GM23338 (cell line): ENCODE data around the gene EMILIN3.

Source experiments
- CREB1 ChIP-seq: fragments of 250-450 bp; sonication (Bioruptor Pico); IDR thresholded peaks from 2 replicates; pipeline ENCODE4 v1.5.0; 2020; ENCODE audit warnings: low read depth, mild to moderate bottlenecking, moderate library complexity
- CTCF ChIP-seq, 2 experiments: fragments of 200-600 bp in 1 of 2; sonication (generic) in 1 of 2; conservative IDR thresholded peaks; 2 replicates each; pipeline versions ENCODE4 v1.5.1 to v1.6.1; 2016 to 2017; ENCODE audit warnings: antibody characterized with exemption in 2 of 2, low read depth in 2 of 2, mild to moderate bottlenecking in 2 of 2, moderate library complexity in 1 of 2
- EZH2 ChIP-seq: fragments of 200-600 bp; sonication (generic); IDR thresholded peaks from one replicate; pipeline ENCODE4 v1.8.0; 2017; ENCODE audit warnings: antibody characterized with exemption, mild to moderate bottlenecking, low read depth; ENCODE audit not compliant: unreplicated experiment
- EZH2phosphoT487 ChIP-seq: fragments of 200-600 bp; sonication (generic); IDR thresholded peaks from one replicate; pipeline ENCODE4 v1.8.1; 2018; ENCODE audit warnings: antibody characterized with exemption; ENCODE audit not compliant: unreplicated experiment
- JUNB ChIP-seq: IDR thresholded peaks from one replicate; pipeline ENCODE4 v1.6.1; 2016; ENCODE audit warnings: antibody characterized with exemption; ENCODE audit not compliant: unreplicated experiment
- NANOG ChIP-seq: IDR thresholded peaks from 2 replicates; pipeline ENCODE4 v1.6.1; 2016; ENCODE audit warnings: antibody characterized with exemption, borderline replicate concordance
- POLR2AphosphoS5 ChIP-seq: IDR thresholded peaks from 2 replicates; pipeline ENCODE4 v1.6.1; 2016; ENCODE audit warnings: antibody characterized with exemption, low read depth
- REST ChIP-seq: IDR thresholded peaks from one replicate; pipeline ENCODE4 v1.6.1; 2018; ENCODE audit warnings: antibody characterized with exemption; ENCODE audit not compliant: unreplicated experiment
- STAT1 ChIP-seq: IDR thresholded peaks from one replicate; pipeline ENCODE4 v1.6.1; 2016; ENCODE audit warnings: antibody characterized with exemption; ENCODE audit not compliant: unreplicated experiment
- ZNF114 ChIP-seq: fragments of 250-450 bp; sonication (Bioruptor Pico); IDR thresholded peaks from 2 replicates; pipeline ENCODE4 v1.5.0; 2020; ENCODE audit warnings: mild to moderate bottlenecking, moderate library complexity
- ZNF331 ChIP-seq: fragments of 250-450 bp; sonication (Bioruptor Pico); IDR thresholded peaks from 2 replicates; pipeline ENCODE4 v1.5.0; 2020; ENCODE audit warnings: low read depth, mild to moderate bottlenecking, moderate library complexity
- TF ChIP-seq, protein P1 (sequence below): IDR thresholded peaks from 2 replicates; pipeline ENCODE4 v1.6.1; 2016; ENCODE audit warnings: antibody characterized with exemption

DNA sequence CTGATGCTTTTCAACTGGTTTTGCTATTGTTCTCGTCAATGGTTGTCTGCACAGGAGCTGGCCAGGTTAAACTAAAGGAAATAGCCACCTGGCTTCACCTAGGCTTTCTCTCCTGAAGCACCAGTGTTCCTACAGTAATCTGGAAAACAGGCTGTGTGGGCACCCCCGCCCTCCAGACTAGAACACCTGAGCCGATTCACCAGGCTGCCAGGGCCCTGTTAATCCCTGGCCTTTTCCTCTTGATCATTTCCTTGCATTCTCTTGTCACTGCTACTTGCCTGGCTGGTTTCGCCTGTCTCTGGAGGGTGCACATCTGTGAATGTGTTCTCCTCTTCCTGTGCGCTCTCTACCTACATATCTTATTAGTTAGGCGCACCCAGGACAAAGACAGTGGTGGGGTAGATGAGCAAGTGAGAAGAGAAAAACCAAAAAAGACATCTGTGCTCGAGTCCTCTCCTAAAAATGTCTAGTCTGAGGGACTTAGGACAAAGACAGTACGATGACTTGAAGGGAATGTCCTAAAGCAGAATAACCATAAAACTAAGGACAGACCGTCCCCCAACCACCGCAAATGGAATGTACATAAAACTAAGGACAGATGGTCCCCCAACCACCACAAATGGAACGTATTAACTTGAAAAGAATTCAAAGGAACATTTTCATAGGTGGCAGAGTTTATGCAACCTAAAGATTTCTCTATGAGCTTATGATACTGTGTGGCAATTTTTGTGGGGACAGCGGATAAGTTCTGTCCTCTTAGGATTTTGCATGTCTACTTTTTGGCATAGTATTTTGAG lies 45.9 kb upstream of the EMILIN3 start:
- TF ChIP-seq CTCF (conservative IDR thresholded peaks at IDR 0.05; ENCODE audit: low read depth in 2 of 2), result no peak
- no peak for TF ChIP-seq POLR2AphosphoS5
- TF ChIP-seq JUNB, result no peak
- no peak for TF ChIP-seq CREB1
- no peak for TF ChIP-seq EZH2
- TF ChIP-seq REST, result no peak
- no peak for TF ChIP-seq EZH2phosphoT487
- TF ChIP-seq STAT1, result no peak
- TF ChIP-seq ZNF114 (CRISPR knock-in tag), result no peak
- no peak for TF ChIP-seq ZNF331 (CRISPR knock-in tag)
- TF ChIP-seq, protein P1, sequence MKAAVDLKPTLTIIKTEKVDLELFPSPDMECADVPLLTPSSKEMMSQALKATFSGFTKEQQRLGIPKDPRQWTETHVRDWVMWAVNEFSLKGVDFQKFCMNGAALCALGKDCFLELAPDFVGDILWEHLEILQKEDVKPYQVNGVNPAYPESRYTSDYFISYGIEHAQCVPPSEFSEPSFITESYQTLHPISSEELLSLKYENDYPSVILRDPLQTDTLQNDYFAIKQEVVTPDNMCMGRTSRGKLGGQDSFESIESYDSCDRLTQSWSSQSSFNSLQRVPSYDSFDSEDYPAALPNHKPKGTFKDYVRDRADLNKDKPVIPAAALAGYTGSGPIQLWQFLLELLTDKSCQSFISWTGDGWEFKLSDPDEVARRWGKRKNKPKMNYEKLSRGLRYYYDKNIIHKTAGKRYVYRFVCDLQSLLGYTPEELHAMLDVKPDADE, result no peak
- no peak for TF ChIP-seq NANOG
